ENCODE measurements around the gene SIRPD.
"Not testable (repeated sequence)": the region's sequence is repeated elsewhere in the genome, so short reads cannot be mapped to it uniquely, and the experiment has no call there.

The SIRPD gene

DNA sequence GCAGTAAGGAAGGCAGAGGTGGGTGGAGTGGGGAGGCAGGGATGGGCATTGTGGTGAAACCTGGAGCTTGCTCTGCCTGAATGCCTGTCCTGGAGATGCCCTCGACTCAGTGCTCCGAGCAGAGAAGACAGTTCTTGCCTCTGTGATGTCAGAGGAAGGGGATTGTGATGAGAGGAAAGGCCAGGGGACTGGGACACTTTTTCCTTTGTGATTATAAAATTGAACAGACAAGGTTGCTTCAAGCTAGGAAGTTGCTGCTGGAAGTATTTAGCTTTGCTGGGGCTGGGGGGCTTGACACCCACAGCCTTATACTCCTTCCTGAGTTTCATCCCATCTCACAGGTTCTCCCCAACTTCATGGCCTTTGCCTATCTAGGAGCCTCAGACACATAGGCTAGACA lies at the start of gene SIRPD:
TSS of gene SIRPD (minus strand) at position 101 of the 400 bp plus-strand sequence. CDS start at position 49, 52 bp downstream.
- DNase-seq, result no peak

DNA sequence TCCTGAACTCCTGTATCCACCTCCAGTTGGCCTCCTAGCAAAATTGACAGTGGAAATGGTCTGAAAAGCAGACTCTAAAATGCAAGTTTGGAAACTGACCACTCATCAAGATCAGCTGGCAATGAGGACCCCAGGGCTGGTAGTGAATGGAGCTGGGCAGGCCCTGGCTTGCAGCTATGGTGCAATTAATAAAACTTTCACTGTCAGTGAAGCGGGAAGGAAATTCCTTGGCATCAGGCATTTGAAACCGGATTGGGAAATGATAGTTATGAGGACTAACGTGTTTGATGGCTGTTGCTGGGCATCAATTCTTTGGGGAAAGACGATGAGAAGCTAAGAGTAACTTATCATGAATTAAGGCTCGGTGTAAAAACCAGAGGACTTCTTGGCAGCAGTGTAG lies 43.2 kb upstream of the SIRPD start:
- DNase-seq, result no peak

- no peak for DNase-seq
Measured at GRCh38 chr20:1595333-1595732, 37.8 kb upstream of the SIRPD start.

- no peak for DNase-seq
Measured at GRCh38 chr20:1588533-1589460, 31.3 kb upstream of the SIRPD start.

DNA sequence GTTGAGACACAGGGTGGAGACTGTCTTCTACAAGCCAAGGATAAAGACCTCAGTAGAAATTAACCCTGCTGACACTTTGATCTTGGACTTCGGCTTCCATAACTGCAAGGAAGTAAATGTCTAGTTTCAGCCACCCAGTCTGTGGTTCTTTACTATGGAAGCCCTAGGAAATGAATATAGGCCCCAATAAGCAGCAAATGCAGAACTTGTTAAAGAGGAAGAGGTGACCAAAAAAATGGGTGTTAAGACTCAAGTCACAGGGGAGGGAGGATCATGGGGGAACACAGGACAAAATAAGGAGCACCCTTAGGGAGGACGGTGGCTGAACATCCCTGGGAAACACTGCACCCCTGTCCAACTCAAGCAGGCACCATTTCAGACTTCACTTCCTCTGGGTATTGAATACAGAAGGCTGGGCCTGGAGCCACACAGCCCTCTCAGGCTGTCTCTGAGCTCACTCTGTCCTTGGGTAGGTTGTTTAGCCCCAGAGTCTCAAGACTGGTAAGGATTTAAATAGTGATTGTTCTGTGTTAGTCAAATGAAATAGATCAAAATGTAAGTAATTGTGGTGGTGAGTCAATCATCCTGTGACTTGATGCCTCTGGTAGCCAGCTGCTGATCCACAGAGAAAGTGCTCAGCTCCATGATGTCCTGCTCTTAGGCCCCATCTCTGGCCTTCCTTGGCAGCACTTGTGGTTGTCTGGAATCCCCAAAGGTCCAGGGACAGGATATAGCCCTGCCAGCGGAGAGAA lies 30.5 kb upstream of the SIRPD start:
- no peak for DNase-seq

- no peak for DNase-seq
Measured at GRCh38 chr20:1579488-1579887, 22.0 kb upstream of the SIRPD start.

- DNase-seq, result no peak
Measured at GRCh38 chr20:1577906-1578305, 20.4 kb upstream of the SIRPD start.

- not testable (repeated sequence) for DNase-seq
Measured at GRCh38 chr20:1577313-1577712, 19.8 kb upstream of the SIRPD start.

DNA sequence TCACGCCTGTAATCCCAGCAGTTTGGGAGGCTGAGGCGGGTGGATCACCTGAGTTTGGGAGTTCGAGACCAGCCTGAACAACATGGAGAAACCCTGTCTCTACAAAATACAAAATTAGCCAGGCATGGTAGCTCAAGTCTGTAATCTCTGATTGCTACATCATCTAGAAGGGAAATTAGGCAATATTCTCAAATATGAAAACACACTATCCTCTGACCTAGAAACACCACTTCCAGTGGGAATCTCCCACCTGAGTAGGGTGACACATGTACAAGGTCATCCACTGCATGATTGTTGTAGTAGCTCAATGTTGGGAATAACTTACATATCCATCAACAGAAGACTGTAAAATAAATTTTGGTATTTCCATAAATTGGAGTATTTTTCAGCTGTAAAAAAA lies 19.1 kb upstream of the SIRPD start:
- DNase-seq, result no peak

- not testable (repeated sequence) for DNase-seq
Measured at GRCh38 chr20:1576003-1576402, 18.5 kb upstream of the SIRPD start.

DNA sequence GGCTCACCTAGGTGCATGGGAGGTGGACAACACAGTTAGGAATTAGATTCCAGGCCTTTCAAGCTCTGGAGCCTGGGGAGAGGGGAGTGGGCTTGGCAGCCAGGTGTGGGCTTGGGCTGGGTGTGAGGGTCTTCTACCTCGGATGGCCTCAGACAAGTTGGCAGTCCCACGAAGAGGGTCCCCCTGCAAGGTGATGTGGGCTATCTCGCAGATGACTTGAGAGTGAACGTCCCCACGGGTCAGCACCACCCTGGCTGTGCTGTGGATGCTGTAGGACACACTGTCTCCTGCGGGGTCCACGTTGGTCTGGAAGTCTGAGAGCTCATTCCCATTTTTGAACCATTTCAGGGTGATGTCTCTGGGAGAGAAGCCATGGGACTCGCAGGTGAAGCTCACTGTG lies 14.1 kb upstream of the SIRPD start:
- not testable (repeated sequence) for DNase-seq

DNA sequence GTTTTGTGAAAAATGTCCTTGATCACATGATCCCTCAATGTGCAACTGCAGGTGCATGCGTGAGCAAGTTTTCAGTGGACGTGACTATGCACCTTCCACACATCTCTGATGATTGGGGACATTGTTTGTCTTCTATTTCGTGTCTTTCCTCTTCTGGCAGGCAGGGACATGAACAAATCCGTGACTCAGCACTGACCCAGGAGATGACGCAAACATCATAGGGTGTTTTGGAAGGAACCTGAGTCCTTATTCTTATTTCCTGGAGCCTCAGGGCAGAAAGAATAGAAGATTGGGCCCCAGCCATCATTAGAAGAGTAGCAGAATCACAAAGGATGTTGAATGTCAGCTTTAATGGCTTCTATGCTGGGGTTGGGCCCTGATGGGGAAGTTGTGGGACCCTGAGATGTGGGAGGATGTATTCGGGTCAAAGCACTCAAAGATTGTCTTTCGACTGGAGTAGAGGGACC lies 11.9 kb upstream of the SIRPD start:
- no peak for DNase-seq

DNA sequence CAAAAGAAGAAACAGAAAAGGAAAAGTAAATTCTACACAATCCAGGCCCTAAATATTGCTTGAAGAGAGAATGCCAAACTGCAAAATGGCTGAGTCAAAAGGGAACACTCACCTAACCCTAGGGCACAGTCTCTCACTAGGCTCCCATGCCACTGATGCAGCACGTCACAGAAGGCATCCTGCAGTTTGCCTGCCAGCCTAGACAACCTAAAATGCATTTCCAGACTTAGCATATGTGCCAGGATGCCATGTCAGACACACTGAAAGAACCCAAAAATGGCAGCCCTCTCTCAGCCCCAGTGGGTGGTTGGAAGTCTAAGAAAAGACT lies 10.6 kb upstream of the SIRPD start:
- DNase-seq, result no peak

DNA sequence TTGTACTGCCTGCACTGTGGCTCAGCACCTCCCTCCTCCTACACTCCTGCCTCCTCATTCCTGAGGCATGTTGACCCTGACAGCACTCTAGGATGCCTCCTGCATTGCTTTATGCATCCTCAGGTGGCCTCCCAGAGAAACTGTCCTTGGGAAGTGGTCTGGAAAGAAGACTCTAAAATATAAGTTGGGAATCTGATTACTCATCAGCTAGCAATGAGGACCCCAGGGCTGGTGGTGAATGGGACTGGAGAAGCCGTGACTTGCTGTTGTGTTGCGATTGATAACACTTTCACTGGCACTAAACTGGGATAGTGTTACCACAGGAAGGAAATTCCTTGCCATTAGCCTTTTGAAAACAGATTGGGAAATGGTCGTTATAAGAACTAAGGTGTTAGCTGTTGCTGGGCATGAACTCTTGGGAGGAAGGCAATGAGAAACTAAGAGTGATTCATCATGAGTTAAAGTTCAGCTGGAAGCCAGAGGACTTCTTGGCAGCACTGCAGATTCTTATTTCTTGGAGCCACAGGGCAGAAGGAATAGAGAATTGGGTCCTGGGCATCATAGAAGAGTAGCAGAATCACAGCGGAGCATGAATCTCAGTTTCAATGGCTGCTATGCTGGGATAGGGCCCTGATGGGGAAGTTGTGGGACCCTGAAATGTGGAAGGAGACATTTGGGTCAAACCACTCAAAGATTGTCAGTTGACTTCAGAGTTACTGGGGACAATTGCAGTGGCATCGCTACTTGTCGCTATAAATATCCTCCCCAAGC lies 10.1 kb upstream of the SIRPD start:
- DNase-seq, result no peak

DNA sequence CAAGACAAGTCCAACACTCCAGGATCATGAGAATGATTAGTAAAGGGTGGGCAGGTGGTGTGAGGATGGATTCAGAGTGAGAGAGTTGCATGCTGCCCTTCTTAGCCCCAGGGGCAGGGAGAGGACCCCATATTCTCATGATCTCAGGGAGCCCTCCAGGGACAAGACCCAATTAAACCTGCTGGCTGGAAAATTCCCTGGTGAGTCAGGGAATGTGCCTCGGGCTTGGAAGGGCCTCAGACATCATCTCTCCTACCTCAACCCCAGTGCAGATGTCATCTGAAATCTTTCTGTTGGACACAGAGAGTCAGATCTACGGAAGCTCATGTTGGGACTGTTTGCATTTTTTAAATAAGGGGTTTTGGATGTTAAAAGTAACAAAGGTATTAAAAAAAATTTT lies 9.2 kb upstream of the SIRPD start:
- DNase-seq, result no peak

- DNase-seq, result no peak
Measured at GRCh38 chr20:1565461-1565860, 8.0 kb upstream of the SIRPD start.

DNA sequence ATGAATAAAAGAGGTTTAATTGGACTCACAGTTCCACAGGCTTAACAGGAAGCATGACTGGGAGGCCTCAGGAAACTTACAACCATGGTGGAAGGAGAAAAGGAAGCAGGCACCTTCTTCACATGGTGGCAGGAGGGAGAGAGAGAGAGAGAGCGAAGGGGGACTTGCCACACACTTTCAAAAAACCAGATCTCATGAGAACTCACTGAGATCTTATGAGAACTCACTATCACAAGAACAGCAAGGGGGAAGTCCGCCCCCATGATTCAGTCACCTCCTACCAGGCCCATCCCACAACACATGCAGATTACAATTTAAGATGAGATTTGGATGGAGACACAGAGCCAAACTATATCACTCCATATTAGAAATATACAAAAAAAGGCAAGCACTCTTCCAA lies 6.1 kb upstream of the SIRPD start:
- no peak for DNase-seq

DNA sequence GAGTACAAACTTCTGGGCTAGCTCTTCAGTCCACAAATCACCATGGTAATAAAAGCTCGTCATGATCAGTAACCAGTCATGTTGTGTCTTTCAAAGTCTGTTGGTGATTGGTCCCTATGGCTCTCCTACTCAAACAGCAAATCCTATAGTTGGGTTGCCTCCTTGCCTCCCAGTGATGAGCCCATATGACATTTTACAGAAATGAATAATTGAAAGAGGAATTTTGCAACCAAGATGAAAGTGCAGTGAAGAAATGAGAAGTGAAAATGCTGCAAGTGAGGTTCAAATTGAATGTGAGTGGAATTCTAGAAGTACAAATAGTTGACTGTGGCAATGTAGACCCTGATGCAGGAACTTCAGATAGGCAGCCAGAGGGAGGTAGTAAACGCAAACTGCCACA lies 5.1 kb upstream of the SIRPD start:
- DNase-seq, result no peak

- DNase-seq, result no peak
Measured at GRCh38 chr20:1561350-1561749, 3.8 kb upstream of the SIRPD start.

DNA sequence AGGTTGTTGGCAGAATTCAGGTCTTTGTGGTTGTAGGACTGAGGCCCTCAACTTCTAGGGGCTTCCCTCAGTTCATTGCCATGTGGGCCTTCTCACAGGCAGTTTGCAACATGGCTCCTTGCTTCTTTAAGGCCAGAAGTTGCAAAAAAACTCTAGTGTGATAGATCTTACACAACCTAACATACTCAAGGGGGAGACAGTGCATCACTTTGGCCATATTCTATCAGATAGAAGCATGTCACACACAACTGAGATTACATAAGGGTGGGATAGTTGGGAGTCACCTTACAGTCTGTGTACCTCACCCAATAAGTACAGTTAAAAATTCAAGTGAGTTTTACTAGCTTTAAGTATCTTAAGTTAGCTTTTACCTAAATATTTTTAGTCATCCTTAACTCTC lies 1.6 kb downstream of the SIRPD start:
- DNase-seq, result no peak

DNA sequence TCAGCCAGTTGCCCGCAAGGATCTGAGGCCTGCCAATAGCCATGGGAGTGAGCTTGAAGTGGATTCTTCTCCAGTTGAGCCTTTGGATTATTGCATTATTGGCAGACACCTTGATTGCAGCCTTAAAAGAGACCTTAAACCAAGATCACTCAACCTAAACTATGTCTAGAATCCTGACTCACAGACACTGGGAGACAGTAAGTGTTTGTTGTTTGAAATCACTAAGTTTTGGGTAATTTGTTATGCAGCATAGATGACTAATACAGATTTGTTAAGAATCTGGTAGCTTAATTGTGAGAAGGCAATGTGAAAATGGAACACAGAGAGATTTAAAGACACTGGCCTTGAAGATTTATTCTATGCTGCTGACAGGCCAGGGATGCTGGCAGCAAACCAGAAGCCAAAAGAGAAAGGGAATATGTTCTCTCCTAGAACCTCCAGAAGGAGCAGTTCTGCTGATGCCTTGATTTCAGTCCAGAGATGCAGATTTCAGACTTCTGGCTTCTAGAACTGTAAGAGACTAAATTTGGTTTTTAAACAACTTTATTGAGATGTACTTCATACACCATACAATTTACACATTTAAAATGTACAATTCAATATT lies 17.6 kb downstream of the SIRPD start:
- no peak for DNase-seq

GRCh38 chr20:1538655-1539054 lies 18.9 kb downstream of the SIRPD start:
- no peak for DNase-seq
